Left cardiac atrium (tissue), 2 donors: ENCODE data around the gene IBSP. TPM values are rescaled to one million over a fixed set of nuclear protein-coding genes. Genes with fewer than 3 reads are reported as not detected.

Experiments
- total RNA-seq, 2 donors: library from RNA; stranded (reverse); fragmentation: NEBNext Ultra II Directional; extraction: Animal tissue kit (Norgen Biotek cat#: 25700); gene quantifications; one replicate each; pipeline ENCODE4 v1.2.1, GENCODE V29; 2021
- donor health status: DM: no; HTN: yes; CAD: no; lungs with severe emphysema.
- donor health status: DM: yes; HTN: yes; CAD: no.

The IBSP gene
- total RNA-seq, 2 donors from 2014 or later, result not detected

Other genes starting within 250 kb of the IBSP start
- gene DSPP, start 191.0 kb upstream of the IBSP start, total RNA-seq, result not detected
- not detected for gene DMP1, start 149.3 kb upstream of the IBSP start, total RNA-seq
- gene MEPE, start 33.4 kb downstream of the IBSP start, total RNA-seq, result not detected
- gene SPP1, start 176.2 kb downstream of the IBSP start, total RNA-seq, result 10 to 100 TPM; 11.5 to 88.4 TPM
- 10 to 100 TPM; 16.1 to 21.5 TPM for gene PKD2, start 208.1 kb downstream of the IBSP start, total RNA-seq